C1 segment of cervical spinal cord (tissue), 14 donors: ENCODE results near the gene KRTAP5-8.
"Not testable (repeated sequence)": the region's sequence is repeated elsewhere in the genome, so short reads cannot be mapped to it uniquely, and the experiment has no call there.

Source experiments
- DNase-seq, 14 donors: peaks; one replicate each; lab custom pipeline; 2025; lab: John Stamatoyannopoulos, UW

Gene KRTAP5-8

DNA sequence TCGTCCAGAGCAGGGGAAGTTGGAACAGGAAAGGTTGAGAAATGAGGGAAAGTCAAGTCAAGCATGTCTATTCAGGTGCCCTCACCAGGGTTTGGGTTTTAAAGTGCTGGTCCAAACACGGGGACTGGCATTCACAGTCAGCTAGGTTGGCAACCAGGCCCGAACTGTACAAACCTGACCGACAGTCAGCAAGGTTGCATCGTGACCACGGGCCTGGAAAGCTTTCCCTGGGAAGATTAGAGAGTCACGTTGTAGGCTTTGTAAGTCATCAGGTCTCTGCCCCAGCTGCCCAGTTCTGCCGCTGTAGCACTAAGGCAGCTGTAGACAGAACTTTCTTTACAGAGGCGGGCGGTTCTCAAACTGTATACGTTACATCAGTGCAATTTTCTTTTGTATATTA lies 35.0 kb downstream of the KRTAP5-8 start:
- no peak for DNase-seq

DNA sequence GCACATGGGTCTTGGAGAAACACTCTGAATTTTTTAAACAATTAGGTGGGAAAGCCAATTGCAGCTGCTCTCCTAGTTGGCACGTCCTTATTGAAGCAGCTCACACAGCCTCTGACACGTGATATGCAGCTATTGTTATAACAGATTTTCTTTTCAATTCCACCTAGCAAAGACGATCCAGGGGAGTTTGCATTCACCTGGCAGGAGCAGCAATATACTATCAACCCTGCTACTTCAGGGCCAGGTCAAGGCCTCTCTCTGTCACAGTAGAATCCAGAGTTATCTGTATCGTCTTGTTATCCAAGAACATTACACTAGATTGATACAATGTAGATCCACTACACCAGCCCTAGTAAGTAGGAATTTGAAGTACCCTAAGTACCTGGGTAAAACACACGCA lies 36.6 kb downstream of the KRTAP5-8 start:
- no peak for DNase-seq

DNA sequence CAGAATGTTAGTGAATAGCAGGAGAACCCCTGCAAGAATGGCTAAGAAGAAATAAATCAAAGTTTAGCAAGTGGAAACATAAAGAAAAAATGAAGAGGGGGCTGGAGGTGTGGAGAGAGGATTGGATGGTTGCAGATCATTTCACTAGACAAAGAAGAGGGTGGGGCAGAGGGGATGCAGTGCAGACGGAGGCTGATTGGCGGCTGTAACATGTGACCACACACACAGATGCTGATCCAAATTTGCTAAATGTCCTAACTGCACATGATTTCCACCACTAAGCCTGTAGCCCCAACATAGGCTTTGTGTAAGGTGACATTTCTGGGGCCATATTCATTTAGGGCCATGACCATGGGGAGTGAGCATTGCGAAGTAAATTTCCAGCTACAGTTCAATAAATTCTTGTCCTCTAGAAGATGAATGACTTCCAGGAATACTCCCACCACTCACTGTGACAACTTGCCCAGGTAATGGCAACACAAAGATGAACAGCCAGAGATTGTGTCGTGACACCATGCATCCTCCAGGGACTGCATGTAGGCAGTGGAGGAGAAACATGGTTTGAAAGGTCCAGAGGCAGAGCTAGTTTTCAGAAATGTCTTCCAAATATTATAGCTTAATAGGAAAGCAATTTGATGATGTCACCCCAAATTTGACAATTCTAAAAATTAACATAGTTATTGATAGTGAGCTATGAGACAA lies 38.0 kb downstream of the KRTAP5-8 start:
- no peak for DNase-seq

DNA sequence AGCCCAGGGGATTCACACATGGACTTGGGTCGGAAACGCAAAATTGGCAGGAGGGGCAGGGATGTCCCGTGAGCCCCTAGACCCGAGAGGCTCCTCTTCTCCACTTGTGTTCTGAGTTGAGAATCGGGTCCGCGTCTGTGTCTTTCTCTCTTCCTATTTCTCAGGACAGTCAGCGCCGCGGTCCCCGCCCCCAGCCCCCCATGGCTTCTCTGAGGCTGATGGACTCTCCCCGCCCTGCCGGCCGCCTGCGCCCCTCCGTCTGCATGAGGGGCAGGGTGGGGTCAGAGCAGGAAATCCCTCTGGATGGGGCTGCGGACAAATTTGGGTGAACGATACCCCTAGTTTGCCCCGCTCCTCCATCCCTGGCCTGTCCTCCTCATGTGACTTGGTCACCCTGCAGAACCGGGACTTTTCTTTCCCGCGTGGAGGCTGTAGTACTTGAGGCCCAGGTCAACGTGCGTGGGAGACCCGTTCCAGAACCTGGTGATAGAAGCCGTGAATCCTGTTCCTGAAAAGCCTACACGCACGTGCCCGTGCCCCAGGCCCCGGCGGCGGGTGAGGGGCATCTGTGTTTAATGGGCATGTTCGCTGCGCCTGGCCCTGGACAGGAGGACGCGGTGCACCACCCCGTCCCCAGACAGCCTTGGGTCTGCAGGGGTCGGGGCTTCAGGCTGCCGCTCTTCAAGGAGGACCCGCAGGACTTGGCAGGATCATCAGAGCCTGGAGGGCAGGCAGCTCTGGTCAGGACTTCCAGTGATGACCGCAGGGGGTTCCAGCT lies 39.1 kb downstream of the KRTAP5-8 start:
- not testable (repeated sequence) for DNase-seq

DNA sequence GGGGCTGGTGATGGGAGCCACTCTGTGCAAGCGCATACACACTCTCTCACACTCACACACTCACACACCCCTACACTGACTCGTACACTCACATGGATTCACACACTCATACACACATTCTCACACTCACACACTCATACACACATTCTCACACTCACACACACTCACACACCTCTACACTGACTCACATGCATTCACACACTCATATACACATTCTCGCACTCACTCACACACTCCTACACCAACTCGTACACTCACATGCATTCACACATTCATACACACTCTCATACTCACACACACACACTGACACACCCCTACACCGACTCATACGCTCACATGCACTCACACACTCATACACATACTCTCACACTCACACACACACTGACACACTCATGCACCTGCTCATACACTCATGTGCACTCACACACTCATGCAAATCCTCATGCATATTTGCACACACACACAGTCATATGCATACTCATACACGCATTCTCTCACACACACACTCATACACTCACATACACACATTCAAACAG lies 39.7 kb downstream of the KRTAP5-8 start:
- DNase-seq = no peak

DNA sequence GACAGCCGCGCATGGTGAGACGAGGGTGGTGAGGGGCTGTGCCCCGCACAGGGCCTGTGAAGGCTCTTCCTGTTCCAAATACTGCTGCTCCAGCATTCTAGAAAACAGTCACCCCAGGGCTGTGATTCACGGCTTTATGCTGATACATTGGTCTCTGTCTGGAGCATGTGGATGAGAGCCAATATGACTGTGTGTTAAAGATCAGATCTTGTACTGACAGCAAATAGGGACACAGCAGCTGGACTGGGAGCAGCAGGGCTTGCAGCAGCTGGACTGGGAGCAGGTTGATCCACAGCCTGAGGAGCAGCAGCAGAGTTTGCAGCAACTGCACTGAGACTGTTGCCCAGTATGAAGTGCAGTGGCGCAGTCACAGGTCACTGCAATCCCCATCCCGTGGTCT lies 41.7 kb downstream of the KRTAP5-8 start:
- DNase-seq = not testable (repeated sequence)

DNA sequence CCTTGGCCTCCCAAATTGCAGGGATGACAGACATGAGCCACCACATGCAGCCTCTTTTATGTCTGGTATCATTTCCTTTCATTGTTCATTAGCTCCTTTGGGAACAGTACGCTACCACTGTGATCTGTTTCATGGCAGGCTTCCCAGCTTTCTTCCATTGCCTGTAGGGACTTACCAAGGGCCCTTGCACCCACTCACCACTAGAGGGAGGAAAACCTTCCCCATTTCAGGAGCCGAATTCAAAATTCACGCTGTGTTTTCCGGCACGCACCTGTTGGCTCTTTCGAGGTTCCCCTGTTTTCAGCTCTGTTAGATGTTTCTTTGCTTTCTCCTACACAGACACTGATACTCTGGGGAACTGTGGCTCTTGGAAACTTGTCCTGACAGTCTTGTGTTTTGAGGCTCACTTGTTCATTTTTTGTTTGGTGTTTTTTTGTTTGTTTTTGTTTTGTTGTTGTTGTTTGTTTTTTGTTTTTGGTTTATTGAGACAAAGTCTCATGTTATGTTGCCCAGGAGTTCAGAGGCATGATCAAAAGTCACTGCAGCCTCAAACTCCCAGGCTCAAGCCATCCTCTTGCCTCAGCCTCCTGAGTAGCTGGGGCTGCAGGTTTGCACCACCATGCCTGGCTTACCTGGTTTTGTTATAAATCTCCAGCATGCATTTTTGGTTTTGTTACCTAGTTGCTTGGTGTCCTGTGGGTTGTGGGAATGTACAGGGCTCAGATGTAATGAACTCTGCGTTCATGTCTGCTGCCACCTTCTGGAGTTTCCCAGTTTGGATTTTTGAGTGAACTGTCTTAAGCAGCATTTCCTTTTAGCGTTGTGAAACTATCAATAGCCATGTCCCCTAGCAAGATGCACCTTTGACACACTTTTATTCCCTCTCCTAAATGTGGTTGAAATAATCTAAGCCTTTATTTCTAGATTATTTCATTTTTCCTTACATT lies 42.5 kb downstream of the KRTAP5-8 start:
- peak in 7 of 14 donors; percentile 8 to 53 (median 15) for DNase-seq

DNA sequence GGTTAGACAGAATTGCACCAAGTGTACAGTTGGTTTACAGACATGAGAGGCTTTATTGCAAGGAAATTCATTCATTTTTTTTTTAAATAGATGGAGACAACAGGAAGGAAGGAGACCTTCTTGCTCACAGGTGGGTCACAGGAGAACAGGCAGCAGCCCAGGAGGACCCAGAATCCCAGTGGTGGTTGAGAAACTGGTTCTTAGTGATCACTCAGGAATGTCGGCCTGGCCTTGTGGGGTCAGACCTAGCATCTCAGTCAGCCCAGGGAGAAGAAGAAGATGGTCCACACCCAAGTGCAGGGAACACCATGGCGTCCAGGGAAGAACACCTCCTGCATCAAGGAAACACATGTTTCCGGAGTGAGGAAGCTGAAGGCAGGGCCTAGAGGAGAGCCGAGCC lies 44.0 kb downstream of the KRTAP5-8 start:
- no peak for DNase-seq

DNA sequence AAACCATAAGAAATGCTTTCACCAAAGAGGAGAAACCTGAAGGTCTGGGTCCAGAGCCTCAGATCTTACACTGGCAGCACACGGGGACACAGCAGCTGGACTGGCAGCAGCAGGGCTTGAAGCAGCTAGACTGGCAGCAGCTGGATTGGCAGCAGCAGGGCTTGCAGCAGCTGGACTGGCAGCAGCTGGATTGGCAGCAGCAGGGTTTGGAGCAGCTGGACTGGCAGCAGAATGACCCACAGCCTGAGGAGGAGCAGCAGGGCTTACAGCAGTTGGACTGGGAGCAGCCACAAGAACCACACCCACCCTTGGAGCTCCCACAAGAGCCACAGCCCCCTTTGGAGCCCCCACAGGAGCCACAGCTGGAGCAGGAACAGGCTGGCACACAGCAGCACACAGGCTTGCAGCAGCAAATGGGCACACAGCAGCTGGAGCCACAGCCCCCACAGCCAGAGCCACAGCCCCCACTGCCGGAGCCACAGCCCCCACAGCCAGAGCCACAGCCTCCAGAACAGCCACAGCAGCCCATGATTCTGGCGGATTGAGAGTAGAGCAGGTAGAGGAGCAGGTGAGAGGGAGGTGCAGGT lies 44.6 kb downstream of the KRTAP5-8 start, which contains the start of gene KRTAP5-11:
Gene KRTAP5-11 (minus strand): TSS at position 567 of the 587 bp plus-strand sequence. CDS start 38 bp downstream, at position 529.
- DNase-seq = no peak

DNA sequence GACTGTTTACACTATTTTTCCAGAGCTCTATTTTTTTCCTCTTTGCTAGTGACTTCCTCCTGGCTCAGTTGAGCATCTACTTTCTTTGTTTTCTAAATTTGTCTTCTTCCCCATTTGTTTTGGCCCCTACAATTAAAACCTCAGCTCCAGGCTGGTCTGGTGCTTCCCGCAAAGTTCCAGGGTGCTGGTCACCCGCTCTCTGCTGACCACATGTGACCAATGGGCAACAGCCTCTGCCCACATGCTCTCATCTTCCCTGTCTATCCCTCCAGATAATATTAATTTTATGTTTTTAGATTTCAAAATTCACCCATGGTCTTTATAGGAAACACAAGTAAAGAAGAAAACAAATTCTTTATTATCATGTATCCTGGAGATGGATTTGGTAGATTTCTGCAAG lies 45.1 kb downstream of the KRTAP5-8 start:
- DNase-seq = not testable (repeated sequence)

DNA sequence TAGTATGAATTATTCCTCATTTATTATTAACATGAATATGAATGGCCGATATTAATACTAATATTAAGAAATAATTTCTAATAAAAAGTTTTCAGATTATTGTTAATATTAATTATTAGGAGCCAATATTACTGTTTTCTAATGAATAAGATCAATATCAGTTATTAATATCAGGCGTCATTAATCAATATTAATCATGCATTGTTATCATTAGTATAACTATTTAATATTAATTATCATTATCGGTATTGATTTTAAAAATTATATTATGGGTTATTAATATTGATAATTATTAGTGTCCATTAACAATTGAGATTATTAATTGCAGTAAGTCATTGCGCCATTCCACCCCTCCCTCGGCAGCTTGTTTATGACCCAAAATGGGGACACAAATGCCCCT lies 47.8 kb downstream of the KRTAP5-8 start:
- not testable (repeated sequence) for DNase-seq

DNA sequence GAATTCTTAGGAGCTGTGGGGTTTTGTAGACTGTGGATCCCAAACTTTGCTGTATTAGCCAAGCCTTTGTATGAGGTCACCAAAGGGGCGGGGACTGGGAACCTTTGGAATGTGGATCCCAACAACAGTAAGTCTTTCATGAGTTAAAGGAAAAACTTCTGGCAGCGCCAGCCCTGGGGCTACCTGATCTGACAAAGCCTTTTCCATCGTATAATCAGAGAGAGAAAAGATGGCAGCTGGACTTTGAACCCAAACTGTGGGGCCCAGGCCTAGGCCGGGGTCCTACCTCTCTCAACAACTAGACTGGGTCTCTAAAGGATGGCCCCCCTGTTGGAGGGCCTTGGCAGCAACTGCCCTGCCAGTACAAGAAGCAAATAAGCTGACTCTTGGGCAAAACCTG lies 50.5 kb downstream of the KRTAP5-8 start:
- DNase-seq = not testable (repeated sequence)
